NCI-H146 (cell line): ENCODE data around the gene TTC28.
"Not testable (repeated sequence)": the region's sequence is repeated elsewhere in the genome, so short reads cannot be mapped to it uniquely, and the experiment has no call there.

Experiments used
- DNase-seq: peaks from one replicate; lab custom pipeline; 2025; lab: John Stamatoyannopoulos, UW

Gene TTC28

GRCh38 chr22:28229566-28230485 lies 449.8 kb downstream of the TTC28 start:
- DNase-seq: no peak

- DNase-seq: no peak
Observed at GRCh38 chr22:28223826-28224225, 455.8 kb downstream of the TTC28 start.

GRCh38 chr22:28222976-28223745 lies 456.5 kb downstream of the TTC28 start:
- no peak for DNase-seq

GRCh38 chr22:28222571-28222970 lies 457.1 kb downstream of the TTC28 start:
- no peak for DNase-seq

GRCh38 chr22:28222052-28222451 lies 457.6 kb downstream of the TTC28 start:
- no peak for DNase-seq

GRCh38 chr22:28220626-28221363 lies 458.8 kb downstream of the TTC28 start:
- no peak for DNase-seq

- no peak for DNase-seq
Observed at GRCh38 chr22:28217277-28217676, 462.4 kb downstream of the TTC28 start.

GRCh38 chr22:28214750-28215149 lies 464.9 kb downstream of the TTC28 start:
- DNase-seq: not testable (repeated sequence)

GRCh38 chr22:28209457-28209856 lies 470.2 kb downstream of the TTC28 start:
- DNase-seq: not testable (repeated sequence)

- no peak for DNase-seq
Observed at GRCh38 chr22:28208787-28209186, 470.9 kb downstream of the TTC28 start.

- DNase-seq: no peak
Observed at GRCh38 chr22:28208036-28208435, 471.6 kb downstream of the TTC28 start.

- no peak for DNase-seq
Observed at GRCh38 chr22:28207281-28208030, 472.2 kb downstream of the TTC28 start.

GRCh38 chr22:28205926-28206325 lies 473.7 kb downstream of the TTC28 start:
- DNase-seq: no peak

GRCh38 chr22:28204382-28204781 lies 475.3 kb downstream of the TTC28 start:
- DNase-seq: no peak

GRCh38 chr22:28203286-28203685 lies 476.4 kb downstream of the TTC28 start:
- no peak for DNase-seq

- no peak for DNase-seq
Observed at GRCh38 chr22:28198692-28199091, 480.9 kb downstream of the TTC28 start.

- not testable (repeated sequence) for DNase-seq
Observed at GRCh38 chr22:28191571-28191970, 488.1 kb downstream of the TTC28 start.

GRCh38 chr22:28188178-28188879 lies 491.3 kb downstream of the TTC28 start:
- no peak for DNase-seq

GRCh38 chr22:28187612-28188011 lies 492.0 kb downstream of the TTC28 start:
- no peak for DNase-seq

- no peak for DNase-seq
Observed at GRCh38 chr22:28186641-28187040, 493.0 kb downstream of the TTC28 start.

GRCh38 chr22:28185130-28185529 lies 494.5 kb downstream of the TTC28 start:
- DNase-seq: no peak
